Stimulated activated CD8-positive, alpha-beta memory T cell treated with anti-CD3 and anti-CD28 coated beads, Interleukin-4, amount 100 ng/mL, for 48 hours (primary cell): ENCODE measurements around the gene HLCS.

Experiments used
- DNase-seq: peaks from one replicate; pipeline ENCODE4 v3.0.0-alpha.2; 2020

The HLCS gene

DNA sequence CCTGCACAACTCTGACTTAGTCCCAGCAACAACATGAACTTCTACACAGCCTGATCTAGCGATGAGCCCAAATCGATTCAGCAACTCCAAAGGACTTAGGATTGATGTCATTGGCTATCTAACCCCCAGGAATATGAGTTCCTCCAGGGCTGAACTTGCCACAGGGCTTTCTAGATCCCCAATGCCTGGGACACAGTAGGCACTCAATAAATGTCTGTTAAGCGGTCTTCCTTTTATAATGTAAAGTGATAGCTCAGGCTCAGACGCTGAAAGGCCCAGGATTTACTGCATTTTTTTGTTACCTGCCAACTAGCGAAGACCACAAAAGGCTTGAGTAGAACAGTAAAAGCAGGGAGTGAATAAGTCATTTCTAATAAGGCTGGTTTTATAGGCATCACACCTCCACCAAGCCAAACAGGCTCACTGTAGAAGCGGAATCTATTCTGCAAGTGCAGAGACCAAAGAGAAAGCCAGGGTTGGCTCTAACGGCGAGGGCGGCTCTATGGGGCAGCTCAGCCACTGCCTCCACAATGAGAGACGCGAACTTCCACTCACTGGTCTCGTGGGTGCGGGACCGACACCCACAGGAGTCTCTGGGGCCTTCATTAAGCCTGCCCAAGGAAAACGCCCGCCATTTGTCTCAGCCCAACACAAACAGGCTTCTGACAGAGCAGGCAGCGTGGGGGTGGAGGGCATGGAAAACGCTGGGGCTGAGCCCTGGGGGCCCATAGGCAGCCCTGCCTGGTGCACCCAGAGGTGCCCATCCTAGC lies 52.0 kb downstream of the HLCS start:
- DNase-seq, result no peak

DNA sequence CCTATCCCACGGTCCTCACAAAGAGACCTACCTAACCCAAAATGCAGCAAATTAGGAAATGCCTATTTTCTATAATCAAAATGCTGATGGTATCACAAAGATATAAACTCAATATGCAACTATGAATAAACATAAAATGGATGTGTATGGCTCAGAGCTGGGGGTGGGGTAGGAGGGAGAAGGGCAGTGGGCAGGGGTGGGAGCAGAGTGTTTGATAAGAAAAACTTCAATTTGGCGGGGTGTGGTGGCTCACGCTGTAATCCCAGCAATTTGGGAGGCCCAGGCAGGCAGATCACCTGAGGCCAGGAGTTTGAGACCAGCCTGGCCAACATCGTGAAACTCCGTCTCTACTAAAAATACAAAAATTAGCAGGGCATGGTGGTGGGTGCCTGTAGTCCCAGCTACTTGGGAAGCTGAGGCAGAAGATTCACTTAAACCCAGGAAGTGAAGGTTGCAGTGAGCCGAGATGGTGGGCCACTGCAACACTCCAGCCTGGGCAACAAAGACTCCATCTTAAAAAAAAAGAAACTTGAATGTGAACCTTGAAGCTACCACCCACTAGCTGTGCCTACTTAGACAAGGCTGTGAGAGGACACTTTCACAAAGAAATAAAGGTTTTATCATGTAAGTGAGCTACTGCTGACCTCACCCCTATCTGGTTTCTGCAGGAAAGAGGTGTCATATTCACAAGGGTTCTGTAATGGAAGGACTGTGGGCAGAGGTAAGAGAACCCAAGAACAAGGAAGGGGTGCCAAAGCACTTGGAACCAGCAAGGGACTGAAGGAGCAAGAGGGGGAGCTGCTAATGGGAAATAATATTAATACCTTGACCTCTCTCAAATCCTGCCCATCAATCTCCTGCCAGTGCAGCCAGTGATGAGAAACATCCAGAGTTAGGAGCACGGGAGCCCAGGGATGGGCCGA lies 53.0 kb downstream of the HLCS start:
- no peak for DNase-seq

DNA sequence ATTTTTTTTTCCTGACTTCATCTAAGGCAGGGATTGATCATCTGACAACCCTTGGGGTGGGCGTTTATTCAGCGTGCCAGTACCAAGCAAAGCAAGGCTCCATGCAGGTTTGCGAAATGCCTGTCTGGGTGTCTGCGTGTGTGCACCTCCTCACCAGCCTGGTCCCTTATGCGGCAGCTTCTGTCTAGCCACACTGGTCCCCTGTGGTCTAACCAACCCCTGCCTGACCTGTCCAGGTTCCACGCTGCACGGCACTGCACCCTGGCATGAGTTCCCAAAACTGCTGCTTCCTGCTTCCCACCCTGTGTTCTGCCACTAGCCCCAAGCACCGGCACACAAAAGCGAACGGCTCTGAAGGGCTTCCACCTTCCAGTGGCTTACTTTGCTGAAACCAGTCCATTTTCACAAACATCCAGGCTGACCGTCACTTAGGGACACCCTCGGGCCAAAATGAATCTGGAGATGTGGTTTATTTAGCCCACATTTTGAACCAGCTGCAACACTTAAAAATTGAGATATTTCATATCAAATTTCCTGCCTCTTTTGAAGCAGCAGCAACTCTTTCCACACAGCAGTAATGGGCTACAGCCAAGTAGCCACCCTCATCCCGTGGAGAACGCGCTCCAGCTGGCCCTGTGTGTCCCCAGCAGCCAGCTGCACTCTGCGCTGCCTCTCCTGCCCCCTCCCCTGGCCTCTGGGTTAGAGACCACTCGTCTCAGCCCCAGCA lies 55.7 kb downstream of the HLCS start:
- no peak for DNase-seq

DNA sequence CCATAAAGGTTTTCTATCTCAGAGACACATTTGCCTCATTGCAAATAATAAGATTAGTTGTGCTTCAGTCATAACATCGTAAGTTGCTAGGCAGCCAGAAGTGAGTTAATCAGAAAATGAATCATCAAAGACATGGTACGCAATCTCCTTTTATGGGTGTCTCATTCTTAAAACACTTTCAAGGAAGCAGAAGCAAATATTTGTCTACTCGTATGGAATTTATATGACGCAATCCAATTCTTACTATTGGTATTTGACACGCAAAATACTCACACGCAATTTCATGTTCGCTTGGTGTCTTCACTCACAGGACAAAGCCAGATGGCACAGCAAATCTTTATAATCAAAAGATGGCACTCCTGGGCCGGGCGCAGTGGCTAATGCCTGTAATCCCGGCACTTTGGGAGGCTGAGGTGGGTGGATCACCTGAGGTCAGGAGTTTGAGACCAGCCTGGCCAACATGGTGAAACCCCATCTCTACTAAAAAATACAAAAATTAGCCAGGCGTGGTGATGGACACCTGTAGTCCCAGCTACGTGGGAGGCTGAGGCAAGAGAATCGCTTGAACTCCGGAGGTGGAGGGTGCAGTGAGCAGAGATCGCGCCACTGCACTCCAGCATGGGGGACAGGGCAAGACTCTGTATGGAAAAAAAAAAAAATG lies 56.4 kb downstream of the HLCS start:
- DNase-seq, result no peak

DNA sequence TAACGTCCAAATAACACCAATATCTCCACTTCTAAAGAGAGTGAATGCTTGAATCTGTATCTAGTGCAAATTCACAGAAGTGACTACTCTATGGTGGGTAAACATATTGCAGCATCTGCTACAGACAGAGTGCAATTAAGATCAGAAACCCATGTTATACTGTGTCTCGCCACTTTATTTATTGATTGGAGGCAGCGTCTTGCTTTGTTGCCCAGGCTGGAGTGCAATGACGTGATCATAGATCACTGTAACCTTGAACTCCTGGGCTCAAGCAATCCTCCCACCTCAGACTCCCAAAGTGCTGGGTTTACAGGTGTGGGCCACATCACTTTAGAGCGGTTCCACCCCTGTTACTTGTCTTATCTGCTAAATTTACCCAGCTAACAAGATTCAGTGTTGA lies 57.0 kb downstream of the HLCS start:
- no peak for DNase-seq

DNA sequence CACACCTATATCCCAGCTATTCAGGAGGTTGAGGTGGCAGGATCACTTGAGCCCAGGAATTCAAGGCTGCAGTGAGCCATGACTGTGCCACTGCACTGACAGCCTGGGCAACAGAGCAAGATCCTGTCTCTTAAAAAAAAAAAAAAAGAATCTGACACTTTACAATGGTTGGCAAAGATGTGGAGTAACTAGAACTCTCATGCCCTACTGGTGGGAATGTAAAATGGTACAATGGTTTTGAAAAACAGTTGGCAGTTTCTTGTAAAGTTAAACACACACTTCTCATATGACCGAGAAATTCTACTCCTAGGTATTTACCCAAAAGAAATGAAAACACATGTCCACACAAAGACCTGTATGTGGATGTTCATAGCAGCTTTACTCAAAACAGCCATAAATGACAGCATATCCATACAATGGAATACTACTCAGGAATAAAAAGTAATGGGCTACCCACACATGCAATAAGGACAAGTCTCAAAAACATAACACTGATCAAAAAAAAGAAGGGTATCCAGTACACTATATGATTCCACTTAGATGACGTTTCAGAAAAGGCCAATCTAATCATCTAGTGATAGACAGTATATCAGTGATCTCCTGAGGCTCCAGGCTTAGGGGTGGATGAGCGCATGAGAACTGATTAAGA lies 58.1 kb downstream of the HLCS start:
- DNase-seq, result no peak

DNA sequence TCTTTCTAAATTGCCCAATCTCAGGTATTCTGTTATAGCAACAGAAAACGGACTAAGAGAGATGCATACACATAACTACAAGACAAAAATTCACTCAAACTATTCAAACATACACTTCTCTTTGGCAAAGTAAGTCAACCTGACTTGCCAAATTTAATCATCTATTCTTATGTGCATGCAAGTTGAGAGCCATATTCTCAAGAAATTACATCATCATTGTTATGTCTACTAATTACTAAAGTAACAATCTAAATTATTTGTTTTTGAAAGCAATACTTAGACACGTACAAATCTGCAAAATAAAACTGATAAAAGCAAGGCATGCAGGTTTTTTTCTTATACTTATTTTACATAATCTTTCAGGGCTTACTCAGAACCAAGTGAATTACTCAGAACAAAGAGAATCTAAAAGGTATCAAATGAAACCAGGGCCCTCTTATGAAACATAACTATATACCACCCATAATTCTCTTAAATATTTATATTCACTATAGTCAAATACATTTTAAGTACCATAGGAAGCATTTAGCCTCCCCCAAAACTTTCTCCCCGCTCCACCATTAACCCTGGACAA lies 62.3 kb downstream of the HLCS start:
- no peak for DNase-seq

DNA sequence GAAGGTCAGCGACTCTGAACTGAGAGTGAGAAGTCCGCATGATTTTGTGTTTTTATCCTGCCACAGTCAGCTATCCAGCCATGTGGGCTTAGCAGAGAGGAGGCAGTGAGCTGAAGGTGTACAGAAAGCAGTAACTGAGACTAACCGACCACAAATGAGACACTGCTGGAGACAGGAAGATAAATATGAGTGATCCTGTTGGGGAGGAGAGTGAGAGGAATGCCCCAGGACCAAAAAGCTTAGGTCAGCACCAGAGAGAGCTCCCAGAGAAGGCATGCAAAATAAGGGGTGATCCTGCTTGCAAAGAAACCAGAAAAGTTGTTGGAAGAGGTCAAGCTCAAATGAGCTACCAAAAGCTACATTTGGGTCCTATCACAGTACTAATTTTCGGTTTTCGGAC lies 63.7 kb downstream of the HLCS start:
- DNase-seq, result no peak

DNA sequence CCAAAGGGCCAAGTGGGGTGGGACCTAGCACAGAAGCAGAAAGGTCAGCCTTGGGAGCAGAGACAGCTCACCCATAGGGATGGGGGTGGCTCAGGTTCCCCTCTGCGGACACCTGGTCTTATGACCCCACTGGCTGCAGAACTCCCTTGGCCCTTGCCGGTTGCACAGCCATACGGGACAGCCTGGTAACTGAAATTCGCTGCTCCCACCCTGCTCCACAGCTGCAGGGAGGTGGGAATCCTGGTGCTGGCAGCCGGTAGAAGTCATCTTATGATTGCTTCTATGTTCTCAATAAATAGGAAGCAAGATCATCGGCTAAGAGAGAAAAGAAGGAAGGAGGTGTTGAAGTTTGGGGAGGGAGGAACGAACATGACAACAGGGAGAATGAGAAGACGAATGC lies 64.1 kb downstream of the HLCS start:
- no peak for DNase-seq

DNA sequence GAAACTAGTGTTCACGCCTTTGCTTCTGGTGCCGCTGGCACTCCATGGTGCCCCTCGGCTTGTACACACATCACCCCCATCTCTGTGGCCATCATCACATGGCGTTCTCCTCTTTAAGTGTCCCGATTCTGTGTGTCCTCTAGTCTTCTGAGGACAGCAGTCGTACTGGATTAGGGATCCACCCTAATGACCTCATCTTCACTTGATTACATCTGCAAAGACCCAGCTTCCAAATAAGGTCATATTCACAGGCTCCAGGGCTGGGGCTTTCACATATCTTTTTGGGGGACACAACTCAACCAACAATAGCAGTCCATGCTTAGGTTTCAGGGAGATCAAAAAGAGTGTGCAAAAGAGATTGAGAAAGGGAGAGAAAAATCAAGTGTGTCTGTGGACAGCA lies 64.9 kb downstream of the HLCS start:
- DNase-seq, result no peak

DNA sequence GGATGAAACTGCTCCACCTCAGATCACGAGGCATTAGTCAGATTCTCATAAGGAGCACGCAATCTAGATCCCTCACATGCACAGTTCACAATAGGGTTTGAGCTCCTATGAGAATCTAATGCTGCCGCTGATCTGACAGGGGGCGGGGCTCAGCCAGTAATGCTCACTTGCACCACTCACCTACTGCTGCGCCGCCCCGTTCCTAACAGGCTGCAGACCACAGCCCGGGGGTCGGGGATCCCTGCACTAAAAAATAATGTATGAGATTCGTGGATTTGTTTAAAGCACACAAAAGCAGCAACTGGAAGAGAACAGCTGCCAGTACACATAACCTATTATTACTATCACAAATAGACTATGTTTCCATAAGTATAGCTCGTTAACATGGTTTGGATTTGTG lies 72.9 kb downstream of the HLCS start:
- DNase-seq, result no peak

DNA sequence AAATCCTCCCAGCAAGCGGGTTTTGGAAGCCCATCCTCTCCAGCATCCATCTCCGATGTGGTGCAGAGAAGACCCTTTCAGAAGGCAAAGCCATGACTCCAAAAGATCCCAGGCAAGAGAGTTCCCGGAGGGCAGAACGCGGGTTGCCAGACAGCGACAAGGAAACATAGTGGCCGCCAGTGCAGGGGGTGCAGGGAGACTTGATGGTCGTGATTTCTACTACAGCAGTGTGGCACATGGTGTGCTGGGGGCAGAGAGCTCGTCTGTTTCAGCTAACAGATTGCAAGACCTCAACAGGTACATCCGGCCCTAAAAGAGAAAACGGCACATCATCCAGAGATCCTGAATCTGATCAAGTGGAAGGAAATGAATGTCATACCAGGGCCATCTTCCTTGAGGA lies 74.3 kb downstream of the HLCS start:
- no peak for DNase-seq

DNA sequence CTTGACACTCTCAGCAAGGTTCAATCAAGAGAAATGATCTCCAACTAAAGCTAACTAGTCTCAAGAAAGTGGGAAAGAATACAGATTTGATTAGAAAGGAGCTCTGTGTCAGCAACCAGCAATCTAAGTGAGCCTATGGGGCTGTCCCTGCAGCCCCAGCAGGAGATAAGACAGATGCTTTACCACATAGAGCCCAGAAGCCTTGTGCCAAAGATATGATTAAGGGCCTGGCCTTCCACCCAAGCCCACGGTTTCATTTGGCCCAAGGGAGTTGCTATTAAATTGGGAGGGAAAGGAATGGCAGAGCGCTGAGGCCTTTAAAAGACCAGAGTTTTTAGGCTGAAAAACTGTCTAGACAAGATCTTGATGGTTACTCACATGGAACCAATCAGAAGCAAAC lies 74.8 kb downstream of the HLCS start:
- DNase-seq, result no peak

DNA sequence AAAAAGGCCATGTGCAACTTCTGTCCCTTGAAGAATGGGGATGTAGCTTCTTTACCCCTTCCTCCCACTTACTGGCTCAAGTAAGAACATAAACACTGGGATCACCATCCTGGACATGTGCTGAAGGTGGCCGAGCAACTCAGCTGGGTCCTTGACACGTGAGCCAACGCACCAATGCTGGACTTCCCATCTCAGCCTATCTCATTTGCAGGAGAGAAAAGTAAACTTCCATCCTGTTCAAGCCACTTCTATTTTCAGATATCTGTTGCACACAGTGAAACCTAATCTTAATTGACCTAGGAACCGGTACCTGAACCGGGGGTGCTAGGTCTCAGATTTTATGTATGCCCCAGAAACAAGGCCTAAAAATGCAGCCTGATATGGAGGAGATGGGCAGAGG lies 75.3 kb downstream of the HLCS start:
- DNase-seq, result no peak

DNA sequence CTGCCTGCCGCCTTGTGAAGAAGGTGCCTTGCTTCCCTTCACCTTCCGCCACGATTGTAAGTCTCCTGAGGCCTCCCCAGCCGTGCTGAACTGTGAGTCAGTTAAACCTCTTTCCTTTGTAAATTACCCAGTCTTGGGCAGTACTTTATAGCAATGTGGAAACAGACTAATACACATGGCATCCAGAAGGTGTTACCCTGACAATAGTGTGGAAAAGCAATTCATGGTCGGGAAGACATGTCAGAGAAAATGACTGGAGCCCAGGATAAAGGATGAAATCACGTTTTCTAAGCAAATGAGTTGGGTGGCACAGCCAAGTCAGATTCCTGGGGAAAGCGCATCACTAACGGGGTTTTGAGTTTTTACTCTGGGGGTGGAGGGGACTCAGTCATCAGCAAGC lies 76.4 kb downstream of the HLCS start:
- no peak for DNase-seq

DNA sequence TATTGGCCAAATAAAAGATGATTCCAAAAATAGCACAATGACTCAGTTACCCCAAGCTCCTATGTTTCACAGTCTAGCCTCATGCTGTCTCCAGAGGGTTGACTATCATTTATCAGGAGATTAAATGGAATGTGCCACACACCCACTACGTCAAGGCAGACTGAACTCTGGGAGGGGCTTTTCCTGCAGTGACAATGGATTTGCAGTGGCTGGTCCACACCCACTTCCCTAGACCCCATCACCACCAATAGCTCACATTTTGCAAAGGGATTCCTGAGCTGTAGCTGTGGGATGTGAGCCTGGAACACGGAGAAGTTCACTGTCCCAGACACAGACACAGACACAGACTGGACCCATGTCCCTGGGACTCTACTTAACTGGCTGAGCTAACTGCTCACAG lies 77.1 kb downstream of the HLCS start:
- DNase-seq, result no peak

DNA sequence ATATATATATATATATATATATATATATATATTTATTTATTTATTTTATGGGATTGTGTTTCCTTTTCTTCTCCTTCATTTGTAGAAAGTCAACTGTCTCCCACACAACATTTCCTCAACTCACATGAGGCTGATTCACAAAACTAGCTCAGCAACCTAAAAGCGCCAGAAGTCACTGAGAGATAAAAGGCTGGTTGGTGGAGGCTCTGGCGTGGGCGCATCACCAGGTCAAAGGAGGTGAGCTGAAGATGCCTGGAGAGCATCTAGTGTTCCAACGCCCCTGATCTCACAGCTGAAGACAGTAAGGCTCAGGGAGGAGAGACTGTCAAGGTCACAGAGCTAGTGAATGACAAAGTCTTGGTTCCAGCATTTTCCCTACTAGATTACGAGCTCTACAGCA lies 78.0 kb downstream of the HLCS start:
- no peak for DNase-seq

DNA sequence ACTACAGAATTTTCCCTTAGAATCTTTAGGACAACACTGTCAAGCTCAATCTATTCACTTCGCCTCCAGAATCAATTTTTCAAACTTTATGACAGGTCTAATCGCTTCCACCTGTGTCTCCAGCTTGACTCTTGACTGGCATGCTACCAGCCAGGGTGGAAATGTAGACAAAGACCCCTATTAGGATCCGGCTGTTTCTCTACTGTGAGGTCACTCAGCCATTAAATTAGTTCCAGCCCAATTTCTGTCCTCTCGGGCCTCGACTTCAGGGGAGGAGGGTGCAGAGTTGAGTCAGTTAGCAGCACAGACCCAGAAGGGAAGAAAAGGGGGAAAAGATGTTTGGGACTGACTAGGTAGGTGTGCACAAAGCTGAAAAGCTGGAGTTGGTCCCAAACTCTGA lies 78.5 kb downstream of the HLCS start:
- DNase-seq, result no peak

DNA sequence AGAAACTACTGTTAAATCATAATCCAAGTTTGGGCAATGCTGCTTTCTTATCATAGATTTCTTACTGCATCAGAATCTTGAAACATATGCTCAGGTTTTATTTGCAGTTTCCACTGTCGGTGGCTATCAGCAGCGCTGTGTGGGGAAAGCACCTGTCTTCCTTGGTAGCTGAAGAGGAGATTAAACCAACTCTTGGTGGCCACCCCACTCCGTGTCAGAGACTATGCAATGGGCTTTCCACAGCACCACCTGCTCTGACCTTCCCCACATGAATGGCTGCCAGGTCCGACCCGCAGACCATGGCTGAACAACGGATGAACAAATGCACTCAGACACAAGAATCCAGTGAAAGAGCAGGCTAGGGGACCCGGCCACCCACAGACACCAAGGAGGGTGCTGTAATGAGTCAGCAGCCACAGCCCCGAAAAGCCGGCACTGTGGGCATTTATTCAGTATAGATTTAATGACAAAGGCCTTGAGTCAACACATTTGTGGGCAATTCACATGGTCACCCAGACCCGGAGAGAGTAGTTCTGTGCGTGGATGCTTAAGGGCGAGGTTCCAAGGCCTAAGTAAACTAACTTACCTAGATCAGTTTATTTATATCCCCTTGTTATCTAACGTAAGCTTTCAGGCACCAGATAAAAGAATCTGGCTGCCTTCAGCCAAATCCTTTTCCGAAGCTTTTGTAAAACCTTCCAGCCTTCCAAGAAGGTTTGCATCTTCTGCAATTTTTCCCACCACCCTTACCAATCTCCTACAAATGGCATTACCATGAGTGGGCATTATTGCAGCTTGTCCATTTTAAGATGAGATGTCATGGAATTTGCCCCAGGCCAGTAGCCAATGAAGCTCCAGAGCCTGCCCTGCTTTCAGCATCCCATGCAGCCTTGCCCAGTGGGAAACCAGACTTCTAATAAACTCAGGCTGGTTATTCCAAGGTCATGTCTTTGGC lies 82.7 kb downstream of the HLCS start:
- DNase-seq, result no peak

DNA sequence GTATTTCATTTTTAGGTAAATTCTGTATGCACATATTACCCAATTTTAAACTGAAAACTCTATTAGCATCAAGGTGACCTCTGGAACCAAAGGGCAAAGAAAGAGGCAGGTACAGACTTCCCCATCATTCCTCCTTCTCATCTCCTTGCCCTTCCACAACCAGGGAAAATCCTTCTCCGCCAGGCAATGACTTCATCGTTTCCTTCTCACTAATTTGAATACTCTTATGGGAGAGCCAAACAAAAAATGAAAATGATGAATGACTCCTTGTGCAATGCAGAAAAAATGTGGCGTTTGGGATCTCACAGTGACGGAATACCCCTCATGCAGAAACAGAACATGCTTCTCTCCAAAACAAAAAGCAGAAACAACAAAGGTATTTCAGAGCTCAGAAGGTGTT lies 83.7 kb downstream of the HLCS start:
- DNase-seq, result no peak

DNA sequence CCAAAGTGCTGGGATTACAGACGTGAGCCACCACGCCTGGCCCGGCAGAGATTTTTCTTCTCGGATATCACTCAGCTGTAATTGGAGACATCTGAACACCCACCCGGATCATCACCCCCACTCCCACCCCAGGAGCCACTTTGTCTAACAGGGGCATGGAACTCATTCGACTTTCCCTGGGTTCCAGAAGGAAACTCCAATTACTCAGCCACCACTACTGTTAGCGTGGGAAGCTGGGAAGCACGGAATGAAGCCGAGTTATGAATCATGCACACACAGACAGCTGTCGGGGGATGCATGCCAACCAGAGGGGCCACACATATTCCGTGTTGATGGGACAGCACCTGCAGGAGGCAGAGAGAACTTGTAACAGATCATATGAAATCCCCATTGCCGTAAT lies 85.2 kb downstream of the HLCS start:
- no peak for DNase-seq
